ENCODE measurements around the gene FPR1.

FPR1 gene

DNA sequence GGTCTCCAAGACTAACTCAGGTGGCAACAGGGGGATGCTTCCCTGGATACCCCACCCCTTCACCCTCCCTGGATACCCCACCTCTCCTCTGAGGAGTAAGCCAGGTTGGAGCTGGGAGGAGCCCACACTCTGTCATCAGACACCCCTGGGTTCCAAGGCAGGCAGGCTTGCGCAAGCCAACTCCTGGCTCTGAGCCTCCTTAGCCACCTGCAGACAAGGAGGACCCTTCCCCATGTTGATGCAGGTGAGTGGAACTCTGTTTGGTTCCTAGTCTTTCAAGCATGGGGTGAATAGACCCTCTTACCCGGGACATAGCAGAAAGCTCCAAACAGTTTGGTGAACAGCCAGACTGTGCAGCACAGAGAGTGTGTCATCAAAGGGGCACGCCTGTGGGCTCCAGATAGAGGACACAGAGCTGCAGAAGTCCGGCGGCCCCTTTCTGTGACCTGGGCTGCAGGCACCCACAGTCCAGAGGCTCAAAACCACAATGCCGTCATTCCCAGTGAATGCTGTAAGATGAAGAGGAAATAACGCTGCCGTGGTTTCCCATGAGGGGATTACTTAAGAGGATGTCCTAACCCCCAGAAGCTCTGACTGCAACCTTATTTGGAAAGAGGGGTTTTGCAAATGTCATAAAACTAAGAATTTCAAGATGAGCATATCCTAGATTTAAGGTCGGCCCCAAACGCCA lies 15.8 kb downstream of the FPR1 start:
- DNase-seq (ENCODE audit: low read depth), result no peak

- no peak for DNase-seq (ENCODE audit: low read depth)
Measured at GRCh38 chr19:51733742-51734522, 17.7 kb downstream of the FPR1 start.

GRCh38 chr19:51729781-51730180 lies 21.9 kb downstream of the FPR1 start:
- DNase-seq (ENCODE audit: low read depth), result no peak

DNA sequence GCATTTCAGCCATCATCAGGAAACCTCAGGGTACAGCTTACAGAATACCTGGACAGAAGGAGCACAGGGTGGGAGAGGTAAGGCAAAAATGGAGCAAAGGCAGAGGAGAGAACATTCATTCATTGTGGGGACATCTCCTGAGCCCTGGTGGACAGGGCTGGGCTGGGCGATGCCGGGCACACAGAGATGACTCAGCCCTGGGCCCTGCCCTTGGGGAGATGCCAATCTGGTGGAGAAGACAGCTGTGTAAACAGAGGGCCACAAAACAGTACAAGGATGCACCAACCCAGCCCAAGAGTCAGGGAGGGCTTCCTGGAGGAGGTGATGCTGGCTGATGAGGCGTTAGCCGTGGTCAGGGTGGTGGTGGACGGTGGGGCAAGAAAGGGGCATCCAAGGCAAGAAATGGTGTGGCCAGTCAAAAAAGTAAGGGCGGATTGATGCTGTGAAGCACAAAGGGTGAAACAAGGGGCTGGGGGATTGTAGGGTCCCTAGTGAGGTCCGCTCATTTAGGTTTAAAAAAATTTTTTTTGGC lies 24.3 kb downstream of the FPR1 start:
- DNase-seq (ENCODE audit: low read depth), result no peak

GRCh38 chr19:51726049-51726448 lies 25.6 kb downstream of the FPR1 start:
- no peak for DNase-seq (ENCODE audit: low read depth)

DNA sequence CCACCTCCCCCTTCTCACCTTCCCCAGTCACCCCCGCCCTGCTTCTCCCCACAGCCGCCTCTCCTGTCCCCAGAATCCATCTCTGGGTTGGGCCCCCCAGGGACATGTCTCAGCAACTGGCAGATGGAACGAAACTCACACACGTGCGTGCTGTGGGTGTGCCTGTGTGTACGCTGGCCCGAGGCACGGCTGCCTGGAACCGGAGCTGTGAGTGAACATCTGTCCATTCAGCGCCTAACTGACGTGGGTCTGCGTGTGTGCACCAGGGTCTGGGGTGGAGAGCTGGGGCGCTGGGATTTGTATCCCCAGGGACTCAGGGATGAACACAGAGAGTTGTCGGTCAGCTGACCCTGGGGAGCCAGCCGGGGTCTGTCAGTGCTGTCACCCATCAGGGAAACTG lies 27.1 kb downstream of the FPR1 start:
- DNase-seq (ENCODE audit: low read depth), result no peak

GRCh38 chr19:51722492-51722891 lies 29.2 kb downstream of the FPR1 start:
- no peak for DNase-seq (ENCODE audit: low read depth)

- no peak for DNase-seq (ENCODE audit: low read depth)
Measured at GRCh38 chr19:51721905-51722304, 29.8 kb downstream of the FPR1 start.

- DNase-seq (ENCODE audit: low read depth), result no peak
Measured at GRCh38 chr19:51719251-51719988, 32.3 kb downstream of the FPR1 start.

DNA sequence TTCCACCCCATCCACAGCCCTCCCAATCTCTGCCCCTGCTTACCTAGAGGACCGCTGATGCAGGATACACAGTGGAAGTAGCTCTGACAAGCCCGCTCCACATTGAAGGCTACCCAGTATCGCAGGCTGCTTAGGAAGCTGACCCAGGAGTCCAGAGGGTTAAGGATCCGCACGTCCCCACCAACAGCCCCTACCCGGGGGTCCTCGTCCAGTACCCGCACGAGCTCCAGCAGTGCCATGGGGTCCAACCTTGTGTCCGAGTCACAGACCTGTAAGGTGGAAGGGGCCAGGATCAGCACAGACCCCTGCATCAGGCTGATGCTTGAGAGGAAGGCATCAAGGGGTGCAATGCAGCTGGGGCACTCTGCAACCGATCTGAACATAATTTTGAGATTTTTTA lies 34.8 kb downstream of the FPR1 start:
- DNase-seq (ENCODE audit: low read depth), result no peak

DNA sequence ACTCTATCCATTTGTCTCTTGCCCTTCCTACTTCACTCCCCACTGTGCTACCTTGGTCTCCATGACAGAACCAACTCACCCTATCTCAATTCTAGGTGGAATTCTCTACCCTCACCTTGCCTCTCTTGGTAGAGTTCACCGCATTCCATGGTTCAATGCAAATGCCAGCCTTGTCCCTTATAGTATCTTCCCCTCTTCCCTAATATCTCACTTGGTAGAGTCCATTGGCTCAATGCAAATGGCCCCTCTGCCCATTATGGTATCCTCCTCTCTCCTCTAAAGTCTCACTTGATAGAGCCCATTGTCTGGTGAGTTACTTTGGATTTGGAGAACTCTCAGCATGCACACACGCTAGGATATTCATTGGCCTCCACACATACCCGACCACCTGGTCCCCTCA lies 35.8 kb downstream of the FPR1 start:
- DNase-seq (ENCODE audit: low read depth), result no peak

GRCh38 chr19:51714848-51715247 lies 36.8 kb downstream of the FPR1 start:
- no peak for DNase-seq (ENCODE audit: low read depth)

GRCh38 chr19:51713319-51714285 lies 38.1 kb downstream of the FPR1 start:
- no peak for DNase-seq (ENCODE audit: low read depth)

DNA sequence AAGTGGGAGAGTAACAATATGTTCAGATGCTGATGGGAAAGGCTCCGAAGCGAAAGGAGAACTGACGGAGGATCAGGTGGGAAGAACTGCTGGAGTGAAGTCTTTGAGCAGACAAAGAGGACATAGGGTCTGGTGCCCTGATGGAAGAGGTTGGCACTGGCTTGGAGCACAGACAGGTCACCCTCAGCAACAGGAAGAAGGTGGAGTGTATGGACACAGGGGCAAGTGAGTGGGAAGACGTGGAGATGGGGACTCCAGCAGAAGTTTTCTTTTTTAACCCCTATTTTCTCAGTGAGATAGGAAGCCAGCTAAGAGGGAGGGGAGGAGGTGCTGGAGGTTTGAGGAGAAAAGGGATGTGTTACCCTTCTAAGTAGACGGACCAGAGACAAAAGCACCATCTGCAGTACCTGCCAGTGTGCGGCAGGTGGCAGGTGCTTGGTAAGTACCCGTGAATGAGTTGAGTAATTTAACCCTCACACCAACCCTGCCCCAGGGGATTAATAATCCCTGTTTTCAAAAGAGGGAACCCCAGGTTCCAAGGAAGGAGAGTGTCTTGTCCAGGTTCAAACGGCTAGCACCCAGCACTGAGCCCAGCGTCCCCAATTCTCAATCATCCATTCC lies 39.1 kb downstream of the FPR1 start:
- no peak for DNase-seq (ENCODE audit: low read depth)

- no peak for DNase-seq (ENCODE audit: low read depth)
Measured at GRCh38 chr19:51711702-51712101, 40.0 kb downstream of the FPR1 start.

- DNase-seq (ENCODE audit: low read depth), result no peak
Measured at GRCh38 chr19:51710163-51710562, 41.5 kb downstream of the FPR1 start.

GRCh38 chr19:51709575-51709974 lies 42.1 kb downstream of the FPR1 start:
- no peak for DNase-seq (ENCODE audit: low read depth)

- no peak for DNase-seq (ENCODE audit: low read depth)
Measured at GRCh38 chr19:51708811-51709210, 42.9 kb downstream of the FPR1 start.

- no peak for DNase-seq (ENCODE audit: low read depth)
Measured at GRCh38 chr19:51706885-51707284, 44.8 kb downstream of the FPR1 start.

- no peak for DNase-seq (ENCODE audit: low read depth)
Measured at GRCh38 chr19:51706296-51706695, 45.4 kb downstream of the FPR1 start.

- DNase-seq (ENCODE audit: low read depth), result no peak
Measured at GRCh38 chr19:51704626-51705025, 47.1 kb downstream of the FPR1 start.

Data from stimulated activated CD8-positive, alpha-beta memory T cell treated with anti-CD3 and anti-CD28 coated beads, Interleukin-15, amount 100 ng/mL, for 24 hours (primary cell).